AG09309 (cell line): ENCODE results near the gene ANO9.
A peak's percentile ranks its signal among the peaks of the same experiment; 100 is the strongest.

Experiments used
- DNase-seq: peaks from one replicate; pipeline ENCODE4 v3.0.0-alpha.2; 2010; ENCODE audit warnings: low read depth
- H3K4me3 ChIP-seq: 2 replicates; pipeline ENCODE4 v1.5.1; 2011; ENCODE audit warnings: mild to moderate bottlenecking, low read depth, low read length, moderate library complexity; ENCODE audit not compliant: control insufficient read depth
- CTCF ChIP-seq: IDR thresholded peaks from 2 replicates; pipeline ENCODE4 v1.5.1; 2011; ENCODE audit warnings: mild to moderate bottlenecking, low read depth, low read length, inconsistent platforms; ENCODE audit not compliant: insufficient read depth, control insufficient read depth; ENCODE audit errors: missing control alignments

ANO9 gene

DNA sequence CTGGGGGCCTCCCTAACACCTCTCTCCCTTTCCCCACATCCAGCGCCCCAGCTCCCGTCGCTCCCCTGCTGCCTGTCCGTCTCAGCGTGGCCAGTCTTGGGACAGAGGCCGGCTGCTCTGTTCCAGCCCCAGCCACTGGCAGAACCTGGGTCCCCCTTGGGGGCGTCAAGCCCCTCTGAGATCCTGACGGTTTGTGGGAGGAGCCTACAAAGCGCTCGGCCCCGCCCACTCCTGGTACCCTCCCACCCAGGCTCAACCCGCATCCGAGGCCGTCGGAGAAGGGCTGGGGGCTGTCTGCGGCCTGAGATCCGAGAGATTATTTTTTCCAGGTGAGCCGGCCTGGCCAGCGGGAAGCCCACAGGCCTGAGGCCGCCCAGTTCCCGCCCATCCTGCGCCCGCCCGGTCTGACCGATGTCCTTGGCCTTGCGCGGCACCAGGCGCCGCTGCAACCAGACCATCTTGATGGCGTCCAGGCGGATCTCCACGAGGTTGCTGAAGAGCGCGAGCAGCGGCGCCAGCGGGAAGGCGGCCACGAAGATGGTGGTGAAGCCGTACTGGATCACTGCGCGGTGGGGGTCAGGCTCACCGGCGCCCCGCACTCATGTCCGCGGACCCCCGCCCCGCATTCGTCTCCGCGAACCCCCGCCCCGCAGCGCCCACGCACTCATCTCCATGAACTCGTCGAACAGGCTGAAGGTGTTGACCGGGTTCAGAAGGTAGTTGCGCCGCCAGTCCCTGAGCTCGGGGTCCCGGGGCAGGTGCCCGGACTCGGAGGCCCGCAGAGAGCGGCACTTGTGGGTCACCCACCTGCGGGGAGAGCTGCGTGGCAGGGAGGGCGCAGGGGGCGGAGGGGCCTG, 21.5 kb downstream of the ANO9 start:
- no peak overlapping the region for H3K4me3 ChIP-seq
- no peak for TF ChIP-seq CTCF
- DNase-seq = no peak

DNA sequence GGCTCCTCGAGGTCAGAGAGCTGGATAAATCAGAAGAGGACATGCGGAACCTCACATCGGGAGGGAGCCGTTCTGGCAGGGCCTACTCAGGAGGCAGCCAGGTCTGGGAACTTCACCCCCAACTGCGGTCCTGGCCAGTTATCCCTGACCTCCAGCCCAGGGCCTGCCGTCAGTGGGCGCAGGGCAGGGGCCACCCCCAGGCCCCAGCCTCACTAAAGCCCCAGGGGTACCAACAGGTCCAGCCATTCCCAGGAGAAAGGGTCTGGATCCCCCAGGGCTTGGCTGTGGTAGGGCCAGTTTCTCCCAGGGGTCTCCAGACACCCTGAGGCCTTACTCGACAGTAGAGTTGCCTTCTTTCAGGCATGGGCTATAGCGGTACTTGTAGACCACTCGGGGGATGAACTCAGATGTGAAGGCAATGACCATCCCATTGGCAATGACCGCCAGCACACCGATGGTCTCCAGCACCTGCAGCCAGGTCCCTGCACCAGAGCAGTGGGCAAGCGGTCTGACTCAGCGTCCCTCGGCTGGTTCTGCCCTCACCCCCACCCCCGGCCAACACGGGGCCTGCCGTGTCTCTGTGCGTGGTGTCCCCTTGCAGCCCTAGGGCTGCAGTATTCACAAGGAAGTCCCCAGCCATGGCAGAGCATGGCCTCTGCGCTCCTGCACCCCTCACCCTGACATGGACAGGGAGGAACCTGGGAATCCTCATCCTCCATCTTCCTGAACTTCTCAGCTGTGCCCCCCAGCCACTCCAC, 22.4 kb downstream of the ANO9 start:
- H3K4me3 ChIP-seq = no peak overlapping the region
- TF ChIP-seq CTCF = no peak
- DNase-seq = no peak

GRCh38 chr11:418343-419247, 23.2 kb downstream of the ANO9 start:
- DNase-seq = no peak
- H3K4me3 ChIP-seq = no peak overlapping the region

GRCh38 chr11:417652-418342, 24.0 kb downstream of the ANO9 start:
- no peak for DNase-seq
- TF ChIP-seq CTCF = no peak
- H3K4me3 ChIP-seq = no peak overlapping the region

More at GRCh38 chr11:418343-419247, 23.2 kb downstream of the ANO9 start:
- TF ChIP-seq CTCF = no peak

DNA sequence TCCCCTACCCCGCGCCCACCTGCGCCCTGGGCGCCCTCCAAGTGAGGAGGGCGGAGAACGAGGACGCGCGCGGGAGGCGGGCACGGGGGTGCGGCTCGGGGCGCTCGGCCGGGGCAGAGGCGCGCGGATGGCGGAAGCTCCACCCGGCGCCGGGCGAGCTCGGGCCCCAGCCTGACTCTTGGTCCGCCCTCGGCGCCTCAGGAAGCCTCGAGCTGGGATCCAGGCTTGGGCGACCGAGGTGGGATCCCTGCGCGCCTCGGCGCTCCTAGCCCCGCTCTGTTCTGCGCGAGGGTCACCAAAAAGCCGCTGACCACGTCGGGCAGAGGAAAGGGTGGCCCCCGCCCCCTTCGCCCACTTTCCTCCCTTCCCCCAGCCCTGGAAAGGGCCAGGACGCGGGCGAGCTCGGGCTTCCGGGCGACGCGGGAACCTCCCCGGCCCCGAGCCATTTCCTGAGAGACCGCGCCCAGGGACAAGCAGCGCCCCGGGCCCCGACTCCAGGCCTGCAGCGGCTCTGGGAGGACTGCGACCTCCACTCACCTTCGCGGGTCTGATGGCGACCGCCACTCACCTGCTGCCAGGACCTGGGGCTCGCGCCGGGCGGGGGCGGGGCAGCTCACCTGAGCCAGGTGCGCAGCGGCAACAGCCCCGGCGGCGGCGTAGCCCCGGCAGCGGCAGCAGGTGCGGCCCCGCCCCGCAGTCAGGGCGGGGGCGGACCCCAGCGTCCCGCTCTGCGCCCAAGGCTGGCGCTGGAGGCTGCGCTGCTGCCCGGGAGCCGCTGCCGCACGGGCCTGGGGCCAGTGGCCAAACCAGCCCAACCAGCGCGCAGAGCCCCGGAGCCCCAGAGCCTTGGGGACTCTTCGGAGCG, 24.8 kb downstream of the ANO9 start:
- no peak for DNase-seq
- H3K4me3 ChIP-seq = peak overlapping the region; percentile 57
- TF ChIP-seq CTCF = no peak
